ENCODE data around the gene SRRT. TPM values are rescaled to one million over a fixed set of nuclear protein-coding genes. Genes with fewer than 3 reads are reported as not detected.

Gene SRRT
- total RNA-seq, 2 donors from 2014 or later: 33.4 to 49.6 TPM

- DNase-seq (ENCODE audit: low spot score): no peak
- Histone ChIP-seq H3K4me1 (peaks cover 0 to 53% of the 10 kb centered on the region in 2 donors), H3K36me3 (peaks cover 30% of the 10 kb centered on the region), H3K27me3 (peaks cover 0 to 15% of the 10 kb centered on the region in 2 donors), H3K4me3 (peak overlapping the region; percentile 50 to 66), H3K9me3 (no peaks in the 10 kb centered on the region), H3K27ac (peak overlapping the region; percentile 91 to 95)
- TF ChIP-seq, protein P1, sequence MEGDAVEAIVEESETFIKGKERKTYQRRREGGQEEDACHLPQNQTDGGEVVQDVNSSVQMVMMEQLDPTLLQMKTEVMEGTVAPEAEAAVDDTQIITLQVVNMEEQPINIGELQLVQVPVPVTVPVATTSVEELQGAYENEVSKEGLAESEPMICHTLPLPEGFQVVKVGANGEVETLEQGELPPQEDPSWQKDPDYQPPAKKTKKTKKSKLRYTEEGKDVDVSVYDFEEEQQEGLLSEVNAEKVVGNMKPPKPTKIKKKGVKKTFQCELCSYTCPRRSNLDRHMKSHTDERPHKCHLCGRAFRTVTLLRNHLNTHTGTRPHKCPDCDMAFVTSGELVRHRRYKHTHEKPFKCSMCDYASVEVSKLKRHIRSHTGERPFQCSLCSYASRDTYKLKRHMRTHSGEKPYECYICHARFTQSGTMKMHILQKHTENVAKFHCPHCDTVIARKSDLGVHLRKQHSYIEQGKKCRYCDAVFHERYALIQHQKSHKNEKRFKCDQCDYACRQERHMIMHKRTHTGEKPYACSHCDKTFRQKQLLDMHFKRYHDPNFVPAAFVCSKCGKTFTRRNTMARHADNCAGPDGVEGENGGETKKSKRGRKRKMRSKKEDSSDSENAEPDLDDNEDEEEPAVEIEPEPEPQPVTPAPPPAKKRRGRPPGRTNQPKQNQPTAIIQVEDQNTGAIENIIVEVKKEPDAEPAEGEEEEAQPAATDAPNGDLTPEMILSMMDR (IDR thresholded peaks at IDR 0.05): no peak
Observed at GRCh38 chr7:100890653-100891567, 16.0 kb downstream of the SRRT start.

DNA sequence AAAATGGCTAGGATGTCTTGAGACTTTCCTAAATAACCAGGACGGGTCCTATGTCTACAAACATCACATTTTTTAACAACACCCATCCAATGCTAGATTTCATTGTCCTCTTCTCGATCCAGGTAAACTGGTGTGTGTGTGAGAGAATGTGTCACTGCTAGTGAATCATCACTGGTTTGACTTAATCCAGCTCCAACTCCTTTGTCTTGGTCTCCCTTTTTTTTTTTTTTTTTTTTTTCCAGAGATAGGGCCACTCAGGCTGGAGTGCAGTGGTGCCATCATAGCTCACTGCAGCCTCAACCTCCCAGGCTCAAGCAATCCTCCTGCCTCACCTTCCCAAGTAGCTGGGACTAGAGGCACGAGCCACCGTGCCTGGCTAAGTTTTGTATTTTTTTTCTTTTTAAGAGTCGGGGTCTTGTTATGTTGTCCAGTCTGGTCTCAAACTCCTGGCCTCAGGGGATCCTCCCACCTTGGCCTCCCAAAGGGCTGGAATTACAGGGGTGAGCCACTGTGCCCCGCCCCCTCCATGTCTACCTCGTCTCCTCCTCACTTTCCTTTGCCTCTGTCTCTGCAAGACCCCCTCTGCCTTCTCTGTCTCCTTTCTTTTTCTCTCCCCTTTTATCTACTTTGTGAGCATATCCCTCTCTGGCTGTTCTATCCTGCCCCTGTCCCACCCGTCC lies 16.8 kb downstream of the SRRT start:
- Histone ChIP-seq H3K27ac (no peak overlapping the region), H3K4me1 (peaks cover 0 to 61% of the 10 kb centered on the region in 2 donors), H3K36me3 (peaks cover 22% of the 10 kb centered on the region), H3K27me3 (peaks cover 0 to 22% of the 10 kb centered on the region in 2 donors), H3K9me3 (no peaks in the 10 kb centered on the region), H3K4me3 (no peak overlapping the region)
- no peak for DNase-seq (ENCODE audit: low spot score)
- TF ChIP-seq, protein P1 (IDR thresholded peaks at IDR 0.05): no peak

GRCh38 chr7:100892364-100893317 lies 17.7 kb downstream of the SRRT start:
- Histone ChIP-seq H3K4me3 (no peak overlapping the region), H3K36me3 (peaks cover 13% of the 10 kb centered on the region), H3K27ac (no peak overlapping the region), H3K4me1 (peaks cover 0 to 55% of the 10 kb centered on the region in 2 donors), H3K9me3 (no peaks in the 10 kb centered on the region), H3K27me3 (peaks cover 0 to 24% of the 10 kb centered on the region in 2 donors)
- TF ChIP-seq, protein P1 (IDR thresholded peaks at IDR 0.05): no peak
- DNase-seq (ENCODE audit: low spot score): no peak

GRCh38 chr7:100893318-100893895 lies 18.5 kb downstream of the SRRT start:
- TF ChIP-seq, protein P1 (IDR thresholded peaks at IDR 0.05): no peak
- peaks cover 0 to 48% of the 10 kb centered on the region in 2 donors for H3K4me1 ChIP-seq
- DNase-seq (ENCODE audit: low spot score): no peak
- H3K9me3 ChIP-seq: no peaks in the 10 kb centered on the region
- H3K36me3 ChIP-seq: peaks cover 5% of the 10 kb centered on the region
- no peak overlapping the region for H3K27ac ChIP-seq
- H3K27me3 ChIP-seq: peaks cover 0 to 29% of the 10 kb centered on the region in 2 donors
- no peak overlapping the region for H3K4me3 ChIP-seq

All from right atrium auricular region (tissue), 2 donors.